CD4-positive, alpha-beta memory T cell (primary cell): ENCODE results near the gene ZNF526. TPM values are rescaled to one million over a fixed set of nuclear protein-coding genes. Genes with fewer than 3 reads are reported as not detected.

Experiments used
- CTCF ChIA-PET: fragments of 350-600 bp; sonication (Branson Sonifier 250); formaldehyde crosslinking; loops from one replicate; lab custom pipeline; 2021; ENCODE audit warnings: inconsistent platforms; ENCODE audit not compliant: partially characterized antibody; lab: Charles Lee
- POLR2A ChIA-PET: fragments of 350-600 bp; sonication (Branson Sonifier 250); formaldehyde crosslinking; loops from one replicate; lab custom pipeline; 2021; ENCODE audit not compliant: partially characterized antibody; lab: Charles Lee
- DNase-seq, 5 donors: peaks; one replicate each; pipeline versions ENCODE4 v3.0.0 to v3.0.0-alpha.2; 2020 to 2022; ENCODE audit warnings: mixed read lengths in 1 of 5
- H3K27ac ChIP-seq: one replicate; pipeline ENCODE4 v1.7.0; 2013; ENCODE audit warnings: low read depth, low read length
- H3K27me3 ChIP-seq: 2 replicates; pipeline ENCODE4 v1.7.0; 2013; ENCODE audit warnings: mild to moderate bottlenecking, low read length, moderate library complexity; ENCODE audit not compliant: insufficient read depth
- H3K36me3 ChIP-seq: 2 replicates; pipeline ENCODE4 v1.7.0; 2013; ENCODE audit warnings: mild to moderate bottlenecking, low read length, moderate library complexity; ENCODE audit not compliant: insufficient read depth
- H3K4me1 ChIP-seq: 2 replicates; pipeline ENCODE4 v1.7.0; 2013; ENCODE audit warnings: mild to moderate bottlenecking, low read length, moderate library complexity; ENCODE audit not compliant: insufficient read depth
- H3K4me3 ChIP-seq, 2 donors: one replicate each; pipeline ENCODE4 v1.7.0; 2013; ENCODE audit warnings: low read length in 2 of 2, mild to moderate bottlenecking in 1 of 2
- H3K9me3 ChIP-seq, 2 donors: one replicate each; pipeline ENCODE4 v1.7.0; 2013; ENCODE audit warnings: low read length in 2 of 2, control low read depth in 1 of 2; ENCODE audit not compliant: control insufficient read depth in 1 of 2
- H3K27ac Mint-ChIP-seq, 7 donors: one replicate each; pipeline ENCODE4 v1.8.0; 2020 to 2021; ENCODE audit warnings: mixed read lengths in 7 of 7, mild to moderate bottlenecking in 6 of 7, inconsistent platforms in 3 of 7, moderate library complexity in 3 of 7
- H3K27me3 Mint-ChIP-seq, 2 donors: one replicate each; pipeline ENCODE4 v1.8.0; 2020 to 2021; ENCODE audit warnings: mixed read lengths in 2 of 2
- H3K36me3 Mint-ChIP-seq, 2 donors: one replicate each; pipeline ENCODE4 v1.8.0; 2020 to 2021; ENCODE audit warnings: mixed read lengths in 2 of 2, inconsistent platforms in 1 of 2, mild to moderate bottlenecking in 1 of 2
- H3K4me1 Mint-ChIP-seq, 4 donors: one replicate each; pipeline ENCODE4 v1.8.0; 2020 to 2021; ENCODE audit warnings: mixed read lengths in 4 of 4, mild to moderate bottlenecking in 1 of 4
- H3K4me3 Mint-ChIP-seq, 8 donors: one replicate each; pipeline ENCODE4 v1.8.0; 2020 to 2021; ENCODE audit warnings: mixed read lengths in 8 of 8, mild to moderate bottlenecking in 7 of 8, moderate library complexity in 6 of 8, inconsistent platforms in 3 of 8
- H3K9me3 Mint-ChIP-seq, 8 donors: one replicate each; pipeline ENCODE4 v1.8.0; 2020 to 2021; ENCODE audit warnings: mixed read lengths in 8 of 8, mild to moderate bottlenecking in 5 of 8, inconsistent platforms in 3 of 8, moderate library complexity in 1 of 8
- intact Hi-C: fragments of 100-400 bp; cut with micrococcal nuclease; formaldehyde crosslinking; loops from one replicate; pipeline ENCODE4 v1.15.1; 2023
- polyA plus RNA-seq, 2 donors: library from polyadenylated mRNA; unstranded; fragments of 300-500 nt; fragmentation: Illumina TruSeq; gene quantifications; one replicate each; pipeline ENCODE4 v1.2.3, GENCODE V29; 2021
- total RNA-seq, 2 experiments: library from RNA; stranded (reverse); gene quantifications; one replicate each; pipeline ENCODE4 v1.2.3, GENCODE V29; 2021

Gene ZNF526
- total and polyA plus RNA-seq, 4 experiments from 2014 or later: 2.3 to 28.8 (median 18.5) TPM

- peak overlapping the region in 3 of 7 donors; percentile 3 to 98 (median 72) for H3K27ac Mint-ChIP-seq
- peaks cover 0 to 2% (median 0%) of the 10 kb centered on the region in 8 donors for H3K9me3 Mint-ChIP-seq
Measured at GRCh38 chr19:42250666-42251531, 30.8 kb downstream of the ZNF526 start.

GRCh38 chr19:42251572-42252358 is 31.7 kb downstream of the ZNF526 start:
- Histone ChIP-seq H3K36me3 (no peaks in the 10 kb centered on the region), H3K27ac (no peak overlapping the region), H3K4me1 (peaks cover 35% of the 10 kb centered on the region), H3K27me3 (no peaks in the 10 kb centered on the region), H3K4me3 (no peak overlapping the region), H3K9me3 (no peaks in the 10 kb centered on the region)
- intact Hi-C loops: no loop called here
- Mint-ChIP-seq H3K4me3 (peak overlapping the region; percentile 53 to 93 (median 73)), H3K9me3 (peaks cover 0 to 2% (median 0%) of the 10 kb centered on the region in 8 donors), H3K36me3 (peaks cover 0 to 19% of the 10 kb centered on the region in 2 donors), H3K27ac (peak overlapping the region; percentile 60 to 98 (median 93)), H3K4me1 (peaks cover 12 to 43% (median 30%) of the 10 kb centered on the region in 4 donors), H3K27me3 (peaks cover 3 to 4% of the 10 kb centered on the region in 2 donors)
- ChIA-PET POLR2A (interaction anchor here (0.6 to 2.2 kb wide), 8 partner anchors 9 to 119 kb away, joined by 3 to 20 read pairs (median 4); partner anchors contain the start of genes GSK3A and POU2F2), CTCF (interaction anchor here (0.6 to 3.5 kb wide), 8 partner anchors 8 to 143 kb away, joined by 3 to 19 read pairs (median 4); partner anchors contain the start of gene POU2F2)
- DNase-seq: no peak

More at GRCh38 chr19:42250666-42251531, 30.8 kb downstream of the ZNF526 start:
- peaks cover 0 to 20% of the 10 kb centered on the region in 2 donors for H3K36me3 Mint-ChIP-seq
- H3K4me1 ChIP-seq: peaks cover 40% of the 10 kb centered on the region
- H3K27me3 Mint-ChIP-seq: peaks cover 0 to under 1% of the 10 kb centered on the region in 2 donors
- H3K4me3 Mint-ChIP-seq: no peak overlapping the region
- H3K4me1 Mint-ChIP-seq: peaks cover 9 to 44% (median 28%) of the 10 kb centered on the region in 4 donors
- H3K36me3 ChIP-seq: no peaks in the 10 kb centered on the region
- no peak for DNase-seq
- H3K4me3 ChIP-seq: no peak overlapping the region
- H3K9me3 ChIP-seq: no peaks in the 10 kb centered on the region
- ChIA-PET POLR2A (interaction anchor here (0.5 to 2.2 kb wide), 11 partner anchors 8 to 371 kb away, joined by 3 to 20 read pairs (median 4); partner anchors contain the start of genes GSK3A and POU2F2), CTCF (interaction anchor here (1.1 to 3.5 kb wide), 4 partner anchors 24 to 142 kb away, joined by 3 to 19 read pairs (median 5); no protein-coding TSS in a partner anchor)
- H3K27me3 ChIP-seq: no peaks in the 10 kb centered on the region
- intact Hi-C loops: no loop called here
- no peak overlapping the region for H3K27ac ChIP-seq

- Histone ChIP-seq H3K4me3 (peak overlapping the region in 1 of 2 donors; percentile 90), H3K27me3 (no peaks in the 10 kb centered on the region), H3K36me3 (no peaks in the 10 kb centered on the region), H3K4me1 (peaks cover 35% of the 10 kb centered on the region), H3K27ac (peak overlapping the region; percentile 73), H3K9me3 (no peaks in the 10 kb centered on the region)
- DNase-seq: no peak
- H3K4me1 Mint-ChIP-seq: peaks cover 12 to 44% (median 29%) of the 10 kb centered on the region in 4 donors
- peaks cover 3 to 4% of the 10 kb centered on the region in 2 donors for H3K27me3 Mint-ChIP-seq
- H3K36me3 Mint-ChIP-seq: peaks cover 0 to 17% of the 10 kb centered on the region in 2 donors
- H3K27ac Mint-ChIP-seq: peak overlapping the region; percentile 95 to 98 (median 97)
- intact Hi-C loops: no loop called here
- CTCF ChIA-PET: interaction anchor here (1.0 to 3.5 kb wide), 5 partner anchors 9 to 46 kb away, joined by 3 to 19 read pairs (median 5); no protein-coding TSS in a partner anchor
- POLR2A ChIA-PET: interaction anchor here (1.4 to 2.2 kb wide), 3 partner anchors 9 to 29 kb away, joined by 5 to 20 read pairs (median 8); no protein-coding TSS in a partner anchor
- H3K4me3 Mint-ChIP-seq: peak overlapping the region; percentile 90 to 97 (median 92)
- no peaks in the 10 kb centered on the region for H3K9me3 Mint-ChIP-seq
Measured at GRCh38 chr19:42252365-42253244, 32.5 kb downstream of the ZNF526 start.

GRCh38 chr19:42253245-42254088 is 33.4 kb downstream of the ZNF526 start:
- H3K27ac Mint-ChIP-seq: peak overlapping the region; percentile 95 to 98 (median 97)
- peak; percentile 62 to 76 (median 70) for DNase-seq
- ChIA-PET POLR2A (interaction anchor here (1.4 kb wide), 2 partner anchors 9 to 26 kb away, joined by 5 to 8 read pairs; no protein-coding TSS in a partner anchor), CTCF (no interaction called here)
- Histone ChIP-seq H3K27me3 (no peaks in the 10 kb centered on the region), H3K36me3 (no peaks in the 10 kb centered on the region), H3K4me1 (peaks cover 35% of the 10 kb centered on the region), H3K4me3 (peak overlapping the region in 1 of 2 donors; percentile 90), H3K9me3 (no peaks in the 10 kb centered on the region), H3K27ac (peak overlapping the region; percentile 93)
- no peaks in the 10 kb centered on the region for H3K9me3 Mint-ChIP-seq
- H3K27me3 Mint-ChIP-seq: peaks cover 3 to 4% of the 10 kb centered on the region in 2 donors
- H3K4me3 Mint-ChIP-seq: peak overlapping the region; percentile 90 to 97 (median 92)
- H3K36me3 Mint-ChIP-seq: peaks cover 0 to 17% of the 10 kb centered on the region in 2 donors
- intact Hi-C loops: loop anchor here (1.0 to 2.0 kb wide), 2 partner anchors 30 to 49 kb away; partner anchors contain the start of genes PAFAH1B3 and PRR19
- H3K4me1 Mint-ChIP-seq: peaks cover 12 to 44% (median 29%) of the 10 kb centered on the region in 4 donors

GRCh38 chr19:42254089-42254849 is 34.2 kb downstream of the ZNF526 start:
- H3K27me3 Mint-ChIP-seq: peaks cover 3 to 4% of the 10 kb centered on the region in 2 donors
- Histone ChIP-seq H3K9me3 (no peaks in the 10 kb centered on the region), H3K4me1 (peaks cover 35% of the 10 kb centered on the region), H3K27me3 (no peaks in the 10 kb centered on the region), H3K36me3 (no peaks in the 10 kb centered on the region), H3K4me3 (peak overlapping the region; percentile 69 to 90), H3K27ac (peak overlapping the region; percentile 93)
- H3K9me3 Mint-ChIP-seq: no peaks in the 10 kb centered on the region
- intact Hi-C loops: loop anchor here (1.0 to 2.0 kb wide), 2 partner anchors 29 to 49 kb away; partner anchors contain the start of genes PAFAH1B3 and PRR19
- peaks cover 12 to 44% (median 29%) of the 10 kb centered on the region in 4 donors for H3K4me1 Mint-ChIP-seq
- H3K36me3 Mint-ChIP-seq: peaks cover 0 to 15% of the 10 kb centered on the region in 2 donors
- DNase-seq: peak; percentile 79 to 86 (median 84)
- peak overlapping the region; percentile 71 to 85 (median 78) for H3K4me3 Mint-ChIP-seq
- ChIA-PET CTCF (no interaction called here), POLR2A (interaction anchor here (1.4 kb wide), 2 partner anchors 10 to 26 kb away, joined by 5 to 8 read pairs; no protein-coding TSS in a partner anchor)
- peak overlapping the region; percentile 73 to 87 (median 83) for H3K27ac Mint-ChIP-seq
